Sigmoid colon (tissue), 7 donors: Measurements from ENCODE around the gene TMEM127. TPM values are rescaled to one million over a fixed set of nuclear protein-coding genes. Genes with fewer than 3 reads are reported as not detected.

Experiments used
- DNase-seq: peaks from one replicate; pipeline ENCODE4 v3.0.0-alpha.2; 2019
- H3K27ac ChIP-seq, 4 donors: fragments of 200-600 bp; sonication (generic); one replicate each; pipeline ENCODE4 v1.5.1; 2016 to 2019; ENCODE audit warnings: mild to moderate bottlenecking in 1 of 4
- H3K27me3 ChIP-seq, 3 donors: fragments of 200-600 bp; sonication (generic); one replicate each; pipeline ENCODE4 v1.5.1; 2019; ENCODE audit warnings: mild to moderate bottlenecking in 1 of 3
- H3K36me3 ChIP-seq, 4 donors: fragments of 200-600 bp; sonication (generic); one replicate each; pipeline ENCODE4 v1.5.1; 2016 to 2019
- H3K4me1 ChIP-seq, 4 donors: fragments of 200-600 bp; sonication (generic); one replicate each; pipeline ENCODE4 v1.5.1; 2017 to 2019
- H3K4me3 ChIP-seq, 4 donors: fragments of 200-600 bp; sonication (generic); one replicate each; pipeline ENCODE4 v1.5.1; 2017 to 2019; ENCODE audit warnings: mild to moderate bottlenecking in 2 of 4, moderate library complexity in 1 of 4
- H3K9me3 ChIP-seq, 4 donors: fragments of 200-600 bp in 3 of 4; sonication (generic) in 3 of 4; one replicate each; pipeline versions ENCODE4 v1.5.1 to v1.6.1; 2013 to 2019
- CTCF ChIP-seq, 4 experiments: fragments of 450-650 bp in 3 of 4; fragments of 200-600 bp in 1 of 4; IDR thresholded peaks; one replicate each; pipeline ENCODE4 v1.5.1; 2016 to 2019; ENCODE audit warnings: antibody characterized with exemption in 4 of 4, mild to moderate bottlenecking in 3 of 4, moderate library complexity in 2 of 4
- EP300 ChIP-seq, 4 donors: sonication (generic); formaldehyde crosslinking; IDR thresholded peaks; one replicate each; pipeline ENCODE4 v1.6.1; 2017; ENCODE audit warnings: antibody characterized with exemption in 4 of 4
- POLR2A ChIP-seq, 2 donors: fragments of 450-650 bp; IDR thresholded peaks; one replicate each; pipeline ENCODE4 v1.6.1; 2016; ENCODE audit warnings: antibody characterized with exemption in 2 of 2, mild to moderate bottlenecking in 2 of 2, moderate library complexity in 2 of 2
- POLR2AphosphoS5 ChIP-seq, 4 donors: sonication (generic); formaldehyde crosslinking; IDR thresholded peaks; one replicate each; pipeline ENCODE4 v1.6.1; 2017; ENCODE audit warnings: antibody characterized with exemption in 4 of 4
- WGBS, 2 donors: extraction: QIAGEN DNeasy Blood & Tissue Kit; methylation state at CpG; one replicate each; pipeline ENCODE4 v1.1.7; 2013; 5-methylcytosine and 5-hydroxymethylcytosine counted together
- intact Hi-C: fragments of 100-400 bp; cut with DNase I; formaldehyde crosslinking; loops from one replicate; pipeline ENCODE4 v1.15.1; 2023
- polyA plus RNA-seq, 3 donors: library from polyadenylated mRNA; stranded (reverse); fragments of 200-250 nt; gene quantifications; one replicate each; pipeline ENCODE4 v1.2.3, GENCODE V29; 2013
- total RNA-seq, 4 donors: library from RNA; depleted of rRNA; stranded (reverse); fragments of >200 nt; gene quantifications; one replicate each; pipeline ENCODE4 v1.1.0, GENCODE V29; 2016
- donor health status: healthy with polysubstance abuse.
- donor health status: Bipolar disorder and iron deficiency.
- donor health status: healthy.

Gene TMEM127
- total and polyA plus RNA-seq, 7 donors: 10.8 to 40.1 (median 27.4) TPM

GRCh38 chr2:96240341-96241038 is 25.3 kb downstream of the TMEM127 start:
- peak; percentile 44 for DNase-seq
- H3K27me3 ChIP-seq: no peaks in the 10 kb centered on the region
- no peaks in the 10 kb centered on the region for H3K9me3 ChIP-seq
- H3K27ac ChIP-seq: no peak overlapping the region
- H3K36me3 ChIP-seq: peaks cover 0 to 14% (median 0%) of the 10 kb centered on the region in 4 donors
- TF ChIP-seq POLR2A (IDR thresholded peaks at IDR 0.05) (no peak), POLR2AphosphoS5 (IDR thresholded peaks at IDR 0.05) (no peak), CTCF (IDR thresholded peaks at IDR 0.05) (no peak)
- H3K4me1 ChIP-seq: no peaks in the 10 kb centered on the region
- no peak overlapping the region for H3K4me3 ChIP-seq
- WGBS, 2 donors: 91 to 98% methylated on average over 9 of the region's 9 CpGs
- intact Hi-C loops: no loop called here

GRCh38 chr2:96239745-96240264 is 26.0 kb downstream of the TMEM127 start:
- H3K9me3 ChIP-seq: no peaks in the 10 kb centered on the region
- peaks cover 0 to 14% (median 0%) of the 10 kb centered on the region in 4 donors for H3K36me3 ChIP-seq
- H3K4me3 ChIP-seq: no peak overlapping the region
- TF ChIP-seq CTCF (IDR thresholded peaks at IDR 0.05) (no peak), POLR2A (IDR thresholded peaks at IDR 0.05) (no peak), POLR2AphosphoS5 (IDR thresholded peaks at IDR 0.05) (no peak), EP300 (IDR thresholded peaks at IDR 0.05) (no peak)
- DNase-seq: peak; percentile 2
- intact Hi-C loops: no loop called here
- H3K4me1 ChIP-seq: no peaks in the 10 kb centered on the region
- no peak overlapping the region for H3K27ac ChIP-seq
- 96 to 97% methylated on average over 9 of the region's 9 CpGs for WGBS, 2 donors
- no peaks in the 10 kb centered on the region for H3K27me3 ChIP-seq

- no peak for TF ChIP-seq EP300 (IDR thresholded peaks at IDR 0.05)
- no peak for TF ChIP-seq POLR2AphosphoS5 (IDR thresholded peaks at IDR 0.05)
- TF ChIP-seq POLR2A (IDR thresholded peaks at IDR 0.05): no peak
- no peak for TF ChIP-seq CTCF (IDR thresholded peaks at IDR 0.05)
- H3K4me1 ChIP-seq: no peaks in the 10 kb centered on the region
- peak; percentile 3 for DNase-seq
- no peaks in the 10 kb centered on the region for H3K27me3 ChIP-seq
- no peaks in the 10 kb centered on the region for H3K9me3 ChIP-seq
- no peak overlapping the region for H3K27ac ChIP-seq
- intact Hi-C loops: no loop called here
- 84 to 85% methylated on average over 3 of the region's 3 CpGs for WGBS, 2 donors
- H3K4me3 ChIP-seq: no peak overlapping the region
- H3K36me3 ChIP-seq: peaks cover 0 to 14% (median 0%) of the 10 kb centered on the region in 4 donors
These were observed 26.7 kb downstream of the TMEM127 start for GRCh38 chr2:96239091-96239490.

GRCh38 chr2:96238266-96238665 is 27.5 kb downstream of the TMEM127 start:
- H3K27me3 ChIP-seq: no peaks in the 10 kb centered on the region
- H3K9me3 ChIP-seq: no peaks in the 10 kb centered on the region
- peaks cover 0 to 14% (median 0%) of the 10 kb centered on the region in 4 donors for H3K36me3 ChIP-seq
- no peaks in the 10 kb centered on the region for H3K4me1 ChIP-seq
- TF ChIP-seq POLR2A (IDR thresholded peaks at IDR 0.05) (no peak), CTCF (IDR thresholded peaks at IDR 0.05) (no peak), POLR2AphosphoS5 (IDR thresholded peaks at IDR 0.05) (no peak), EP300 (IDR thresholded peaks at IDR 0.05) (no peak)
- H3K4me3 ChIP-seq: no peak overlapping the region
- no peak for DNase-seq
- intact Hi-C loops: no loop called here
- no peak overlapping the region for H3K27ac ChIP-seq
- 31 to 69% methylated on average over 3 of the region's 3 CpGs for WGBS, 2 donors
